HG03565 (cell line): ENCODE data around the gene SLC7A5.
"Not testable (repeated sequence)": the region's sequence is repeated elsewhere in the genome, so short reads cannot be mapped to it uniquely, and the experiment has no call there.

Source experiments
- ATAC-seq: cut with Tn5 transposase; IDR thresholded peaks from one replicate; pipeline ENCODE4 v1.9.1; 2021; ENCODE audit warnings: mild to moderate bottlenecking, moderate library complexity; ENCODE audit not compliant: unreplicated experiment

Gene SLC7A5

DNA sequence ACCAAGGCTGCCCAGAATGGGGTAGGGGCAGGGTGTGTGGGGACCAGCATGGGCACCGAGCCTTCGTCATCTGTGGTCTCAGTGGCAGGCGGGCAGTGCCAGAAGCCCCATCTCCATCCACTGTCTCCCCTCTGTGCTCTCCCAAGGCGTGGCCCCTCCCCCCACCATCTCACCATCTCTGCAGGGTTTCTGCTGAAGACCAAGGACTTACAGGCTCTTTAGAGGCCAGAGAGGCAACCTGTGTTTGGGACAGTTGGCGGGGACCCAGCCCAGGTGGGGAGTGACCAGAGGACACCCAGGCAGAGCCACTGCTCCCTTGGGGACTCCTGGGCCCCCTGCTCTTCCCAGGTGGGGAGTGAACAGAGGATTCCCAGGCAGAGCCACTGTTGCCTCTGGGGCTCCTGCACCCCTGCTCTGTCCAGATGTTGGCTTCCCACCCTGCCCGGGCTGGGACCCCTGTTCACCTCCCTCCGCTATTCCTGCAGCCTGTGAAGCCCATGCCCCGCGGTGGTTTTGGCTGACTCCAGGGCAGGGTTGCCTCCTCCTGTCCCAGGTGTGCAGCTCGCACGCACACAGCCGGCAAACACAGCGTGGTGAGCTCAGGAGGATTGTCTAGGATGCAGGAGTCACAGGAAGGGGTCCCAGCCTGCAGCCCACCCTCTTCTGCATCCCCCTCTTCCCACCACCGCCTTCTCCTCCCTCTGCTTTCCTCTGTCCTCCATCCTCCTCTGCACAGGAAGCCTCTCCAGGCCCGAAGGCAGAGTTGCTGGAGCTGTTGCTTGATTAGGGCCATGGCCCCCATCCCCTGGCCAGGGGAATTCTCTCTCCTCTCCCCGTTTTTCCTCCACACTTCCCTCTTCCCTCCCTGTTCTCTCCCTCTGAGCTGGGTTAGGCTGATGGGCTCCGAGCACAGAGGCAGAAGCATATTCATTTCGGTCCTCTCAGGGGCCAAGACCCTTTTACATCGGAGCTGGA is 45.0 kb downstream of the SLC7A5 start:
- no peak for ATAC-seq

DNA sequence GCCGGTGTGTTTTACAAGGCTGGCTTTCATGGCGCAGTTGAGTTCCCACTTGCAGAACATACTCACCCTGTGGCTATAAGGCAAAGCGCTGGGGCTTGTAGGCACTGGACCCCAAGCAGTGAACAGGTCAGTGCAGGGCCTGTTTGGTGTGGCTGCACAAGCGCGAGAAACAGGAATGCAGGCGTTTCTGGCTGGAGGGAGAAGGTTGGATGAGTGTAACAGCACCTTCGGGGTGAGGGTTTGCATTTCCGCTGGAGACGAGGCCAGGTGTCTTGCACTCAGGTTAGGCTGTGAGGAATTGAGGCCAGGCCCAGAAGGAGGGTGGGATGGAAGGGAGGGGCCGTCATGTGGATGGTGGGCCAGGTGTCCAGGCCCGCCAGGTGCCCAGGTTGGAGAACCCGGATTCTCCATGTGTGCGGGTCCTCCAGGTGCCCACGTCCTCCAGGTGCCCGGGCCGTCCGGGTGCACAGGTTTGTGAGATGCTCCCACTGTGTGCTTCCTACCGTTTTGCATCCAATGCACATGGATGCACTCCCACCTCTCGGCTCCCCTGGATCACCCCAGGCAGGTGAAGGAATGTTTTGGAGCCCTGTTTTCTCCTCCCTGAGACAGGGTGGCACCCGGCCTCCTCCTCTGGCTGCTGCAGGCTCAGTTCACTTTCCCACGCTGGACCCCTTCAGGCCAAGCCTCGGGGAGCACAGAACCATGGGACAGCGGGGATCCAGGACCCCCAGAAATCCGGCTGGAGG is 46.0 kb downstream of the SLC7A5 start:
- ATAC-seq: no peak

DNA sequence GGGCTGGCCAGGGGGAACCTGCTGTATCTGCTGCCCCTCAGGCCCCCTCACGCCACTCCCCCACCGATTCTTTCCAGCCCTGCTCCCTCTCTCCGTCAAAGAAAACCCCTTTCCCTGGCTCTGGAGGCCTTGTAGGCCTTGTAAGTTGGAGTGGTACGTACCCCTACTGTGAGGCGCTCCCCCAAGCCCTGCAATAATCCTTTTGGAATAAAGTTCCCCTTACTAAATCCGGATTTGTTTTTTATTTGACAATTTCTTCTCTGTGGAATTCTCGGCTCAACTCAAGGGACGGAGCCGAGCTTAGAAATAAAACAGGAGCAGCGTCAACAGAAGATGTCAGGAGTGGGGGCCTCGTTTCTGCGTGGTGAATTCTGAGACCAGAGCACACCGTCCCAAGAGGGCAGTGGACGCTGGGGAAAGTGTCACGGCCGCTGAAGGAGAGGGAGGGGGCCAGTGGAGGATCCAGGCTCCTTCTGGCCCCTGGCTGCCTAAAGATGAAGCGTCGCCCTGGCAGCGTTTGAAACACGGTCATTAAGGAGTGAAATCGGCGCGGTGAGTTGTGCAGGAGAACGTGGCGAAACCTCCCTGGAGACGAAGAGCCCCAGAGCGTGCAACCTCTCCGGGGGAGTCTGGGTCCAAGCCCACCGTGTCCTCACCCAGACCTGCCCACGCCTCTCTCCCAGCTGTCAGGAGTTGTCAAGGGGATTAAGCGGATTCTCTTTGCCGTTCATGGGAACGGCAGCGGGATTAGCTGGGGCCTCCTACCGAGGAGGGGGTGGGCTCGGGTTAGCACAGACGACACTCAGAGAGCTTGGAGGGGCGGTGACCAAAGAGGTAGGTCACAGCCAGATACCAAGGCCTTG is 47.0 kb downstream of the SLC7A5 start:
- ATAC-seq: no peak

DNA sequence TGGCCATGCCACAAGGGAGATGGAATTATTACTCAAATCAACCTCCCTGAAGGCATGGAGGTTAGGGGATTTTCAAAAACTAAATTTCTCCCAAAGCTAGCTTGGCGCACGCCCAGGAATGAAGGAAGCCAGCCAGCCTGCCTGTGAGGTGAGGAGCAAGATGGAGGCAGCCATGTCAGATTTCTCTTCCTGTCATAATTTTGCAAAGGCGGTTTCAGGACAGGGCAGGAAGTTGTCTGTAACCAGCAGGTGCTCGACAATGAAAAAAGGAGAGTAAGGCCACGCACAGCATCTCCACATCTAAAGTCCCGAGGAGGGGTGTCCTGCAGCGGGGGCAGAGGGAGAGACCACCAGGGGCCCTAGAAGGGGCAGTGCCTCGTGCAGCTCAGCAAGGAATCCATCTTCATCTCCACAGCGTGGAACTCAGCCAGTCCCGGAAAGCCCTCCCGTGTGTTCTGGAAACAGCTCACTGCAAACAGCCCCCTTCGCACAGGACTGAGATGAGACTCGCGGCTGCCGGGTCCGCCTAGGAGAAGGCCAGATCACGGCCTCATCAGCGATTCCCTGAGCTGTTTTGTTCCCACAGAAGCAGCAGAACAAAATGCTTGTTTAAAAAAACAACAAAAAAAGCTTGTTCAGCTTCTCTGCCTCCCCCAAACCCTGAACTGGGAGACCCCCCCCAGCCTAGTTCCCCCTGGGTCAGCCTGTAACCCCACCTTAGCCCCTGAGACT is 47.8 kb downstream of the SLC7A5 start:
- ATAC-seq: no peak

DNA sequence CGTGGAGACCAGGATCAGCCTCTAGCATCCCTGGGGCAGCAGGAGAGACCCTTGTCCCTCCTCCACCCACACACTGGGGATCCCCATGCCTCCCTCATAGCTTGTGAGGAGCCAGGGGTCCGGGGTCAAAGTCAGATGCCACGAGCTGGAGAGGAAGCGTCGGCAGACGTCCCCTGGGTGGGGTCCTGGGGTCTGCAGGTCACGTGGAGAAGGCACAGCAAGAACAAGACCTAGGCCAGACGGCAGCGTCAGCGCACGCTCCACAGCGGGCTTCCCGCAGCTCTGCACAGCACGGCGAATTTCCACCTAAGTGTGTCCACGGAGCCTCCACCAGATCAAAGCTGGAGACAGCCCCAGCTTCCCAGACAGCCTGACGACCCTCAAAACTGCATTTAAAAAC is 49.3 kb downstream of the SLC7A5 start:
- no peak for ATAC-seq

DNA sequence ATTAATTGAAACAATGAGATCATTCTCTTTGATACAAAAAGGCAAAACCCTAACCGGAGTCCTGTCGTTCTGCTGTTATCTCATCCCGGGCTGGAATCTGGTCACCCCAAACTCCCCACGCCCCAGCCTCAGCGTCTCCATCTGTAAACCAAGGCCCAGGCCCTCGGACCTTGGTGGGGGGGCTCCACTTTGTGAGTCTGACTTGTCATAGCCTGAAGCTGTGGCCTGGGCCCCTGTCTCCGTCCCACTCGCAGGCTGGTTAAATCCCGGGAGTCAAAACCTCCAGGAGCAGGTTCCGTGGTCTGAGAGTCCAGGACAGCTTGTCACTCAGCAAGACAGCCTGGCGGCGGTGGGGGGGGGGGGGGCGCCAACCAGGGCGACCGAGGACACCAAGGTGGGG is 50.0 kb downstream of the SLC7A5 start:
- ATAC-seq: no peak

DNA sequence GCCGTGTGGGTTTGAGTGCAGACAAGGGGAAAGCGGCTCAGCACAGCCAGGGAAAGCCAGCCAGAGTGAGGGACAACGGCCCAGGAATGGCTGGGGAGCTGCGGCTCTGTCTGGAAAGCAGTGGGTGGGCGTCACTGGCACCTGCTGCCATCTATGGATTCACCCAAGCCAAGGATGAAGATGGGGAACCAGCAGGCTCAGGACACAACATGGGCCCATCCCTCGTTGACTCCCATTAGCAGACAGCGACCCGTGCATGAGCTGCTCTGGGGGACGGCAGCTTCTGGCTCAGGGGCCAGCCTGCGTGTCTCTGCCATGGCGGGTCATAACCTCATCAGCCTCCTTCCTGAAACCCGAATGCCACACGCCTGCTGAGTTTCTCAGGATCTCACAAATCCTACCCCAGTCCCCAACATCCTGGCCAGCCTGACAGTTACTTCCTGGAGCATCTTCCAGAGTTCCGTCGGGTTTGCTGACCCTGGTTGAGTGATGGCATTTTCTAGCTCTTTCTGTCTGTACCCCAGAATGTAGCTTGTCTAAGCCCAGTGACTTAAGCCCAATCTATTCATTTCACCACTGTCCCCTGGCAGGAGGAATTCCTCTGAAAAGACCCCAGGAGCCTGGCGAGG is 50.7 kb downstream of the SLC7A5 start:
- no peak for ATAC-seq

DNA sequence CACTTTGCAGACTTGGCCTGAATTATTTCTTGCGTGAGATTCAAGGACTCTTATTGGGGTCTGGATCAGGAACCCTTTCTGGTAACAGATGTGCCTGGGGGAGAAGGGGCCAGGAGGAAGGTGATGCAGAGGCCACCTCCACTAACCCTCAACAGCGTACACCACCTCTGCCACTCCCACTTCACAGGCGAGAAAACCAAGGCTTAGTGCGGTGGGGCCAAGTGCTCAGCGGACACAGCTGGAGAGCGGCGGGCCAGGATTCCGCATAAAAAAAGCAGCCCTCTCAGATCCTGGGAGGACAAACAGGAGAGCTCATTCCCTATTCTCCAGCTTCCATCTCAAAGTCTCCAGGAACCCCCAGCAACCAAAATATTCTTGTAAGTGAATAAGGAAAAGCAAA is 51.4 kb downstream of the SLC7A5 start:
- ATAC-seq: no peak

DNA sequence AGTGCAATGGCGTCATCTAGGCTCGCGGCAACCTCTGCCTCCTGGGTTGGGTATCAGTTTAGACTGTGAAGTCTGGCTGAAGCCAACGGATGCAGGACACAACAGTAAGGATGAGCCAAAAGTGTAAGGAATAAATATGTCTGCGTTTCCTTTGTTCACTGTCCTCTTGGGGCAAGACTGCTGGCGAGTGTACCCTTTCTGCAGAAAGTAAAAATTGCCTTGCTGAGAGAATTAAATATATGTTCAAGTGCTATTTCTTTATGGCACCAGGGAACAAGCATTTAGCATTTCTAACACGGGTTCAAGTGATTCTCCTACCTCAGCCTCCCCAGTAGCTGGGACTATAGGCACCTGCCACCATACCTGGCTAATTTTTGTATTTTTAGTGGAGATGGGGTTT is 51.9 kb downstream of the SLC7A5 start:
- ATAC-seq: not testable (repeated sequence)

DNA sequence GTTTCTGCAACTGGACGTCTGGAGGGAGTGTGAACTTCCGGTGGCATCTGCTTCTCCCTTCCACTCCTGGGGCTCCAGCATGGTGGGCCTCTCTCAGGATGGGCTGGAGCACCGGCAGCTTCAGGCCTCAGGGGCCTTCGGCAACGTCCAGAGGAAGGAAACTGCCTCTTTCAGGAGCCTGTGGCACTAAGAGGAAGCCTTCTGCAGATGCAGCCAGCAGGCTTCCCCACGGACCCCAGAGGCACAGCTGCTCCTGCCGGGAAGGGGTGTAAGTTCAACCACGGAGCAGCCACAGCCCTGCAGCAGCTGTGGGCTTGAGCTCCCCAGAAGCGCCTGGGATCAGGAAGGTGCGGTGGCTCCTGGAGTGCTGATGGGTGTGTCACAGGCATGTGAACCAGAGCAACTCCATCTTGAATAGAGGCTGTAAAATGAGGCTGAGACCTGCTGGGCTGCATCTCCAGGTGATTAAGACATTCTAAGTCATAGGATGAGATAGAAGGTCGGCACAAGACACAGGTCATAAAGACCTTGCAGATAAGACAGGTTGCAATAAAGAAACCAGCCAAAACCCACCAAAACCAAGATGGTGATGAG is 52.7 kb downstream of the SLC7A5 start:
- no peak for ATAC-seq

DNA sequence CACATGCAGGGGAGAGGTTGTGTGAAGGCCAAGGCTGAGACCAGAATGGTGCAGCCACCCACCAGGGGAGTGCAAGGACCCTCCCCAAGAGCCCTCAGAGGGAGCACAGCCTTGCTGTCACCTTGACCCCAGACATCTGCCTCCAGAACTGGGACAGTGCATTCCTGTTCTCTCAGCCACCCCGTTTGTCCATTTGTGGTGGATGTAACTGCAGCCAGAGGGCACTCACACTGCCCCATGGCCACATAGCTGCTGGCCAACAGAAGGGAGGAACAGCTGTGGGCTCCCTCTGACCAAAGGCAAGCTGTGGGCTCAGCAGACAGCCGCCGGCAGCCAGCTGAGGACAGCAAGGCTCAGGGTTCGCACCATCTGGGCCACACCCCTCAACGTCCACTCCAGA is 53.7 kb downstream of the SLC7A5 start:
- ATAC-seq: no peak

DNA sequence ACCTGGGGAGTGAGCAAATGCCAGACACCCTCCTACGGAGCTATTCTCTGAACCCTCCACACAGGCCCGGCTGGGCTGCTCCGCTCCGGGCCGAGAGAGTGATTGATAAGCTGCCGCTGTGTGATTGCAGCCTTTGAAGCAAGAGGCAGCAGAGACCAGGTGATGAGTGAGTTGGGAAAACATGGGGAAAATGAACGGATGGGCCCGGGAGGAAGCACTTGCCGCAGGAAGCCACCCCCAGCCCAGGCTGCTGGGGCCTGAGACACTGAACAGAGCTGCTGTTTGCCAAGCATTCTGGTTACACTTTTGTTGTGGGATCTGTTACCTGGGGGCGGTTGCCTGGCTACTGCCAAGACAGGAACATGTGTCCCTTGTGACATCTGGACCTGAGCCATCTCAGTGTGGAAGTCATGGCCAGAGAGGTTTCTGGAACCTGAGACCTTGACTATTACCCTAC is 57.1 kb downstream of the SLC7A5 start:
- no peak for ATAC-seq

DNA sequence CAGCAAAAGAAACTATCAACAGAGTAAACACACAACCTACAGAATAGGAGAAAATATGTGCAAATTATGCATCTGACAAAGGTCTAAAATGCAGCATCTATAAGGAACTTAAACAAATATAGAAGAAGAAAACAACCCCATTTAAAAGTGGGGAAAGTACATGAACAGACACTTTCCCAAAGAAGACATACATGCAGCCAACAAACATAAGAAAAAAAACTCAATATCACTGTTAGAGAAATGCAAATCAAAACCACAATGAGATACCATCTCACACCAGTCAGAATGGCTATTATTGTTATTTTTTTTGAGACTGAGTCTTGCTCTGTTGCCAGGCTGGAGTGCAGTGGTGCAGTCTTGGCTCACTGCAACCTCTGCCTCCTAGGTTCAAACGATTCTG is 57.9 kb downstream of the SLC7A5 start:
- ATAC-seq: not testable (repeated sequence)

DNA sequence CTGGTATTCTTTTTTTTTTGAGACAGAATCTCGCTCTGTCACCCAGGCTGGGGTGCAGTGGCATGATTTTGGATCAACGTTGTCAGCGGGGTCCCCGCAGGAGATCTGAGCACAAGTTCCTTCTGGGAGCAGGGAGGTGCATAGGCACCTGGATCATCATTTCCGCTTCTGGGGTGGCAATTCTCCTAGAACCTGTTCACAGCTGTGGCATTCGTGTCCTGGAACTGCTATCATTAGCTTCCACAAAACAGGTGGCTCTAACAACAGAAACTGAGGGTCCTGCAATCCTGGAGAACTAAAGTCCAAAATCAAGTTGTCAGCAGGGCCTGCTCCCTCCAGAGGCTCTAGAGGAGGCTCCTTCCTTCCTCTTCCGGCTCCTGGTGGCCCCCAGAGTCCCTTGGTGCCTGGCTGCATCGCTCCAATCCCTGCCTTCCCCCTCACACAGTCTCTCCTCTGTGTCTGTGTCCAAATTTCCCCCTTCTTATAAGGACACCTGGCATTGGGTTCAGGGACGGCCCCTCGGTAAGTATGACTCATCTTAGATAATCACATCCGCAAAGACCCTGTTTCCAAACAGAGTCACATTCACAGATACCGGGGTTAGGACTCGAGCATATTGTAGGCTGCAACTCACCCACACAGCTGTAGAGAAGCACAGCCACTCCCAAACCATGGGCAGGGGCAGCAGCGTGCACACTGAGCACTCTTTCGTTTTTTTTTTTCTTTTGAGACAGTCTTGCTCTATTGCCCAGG is 60.0 kb downstream of the SLC7A5 start:
- peak; percentile 48 for ATAC-seq

DNA sequence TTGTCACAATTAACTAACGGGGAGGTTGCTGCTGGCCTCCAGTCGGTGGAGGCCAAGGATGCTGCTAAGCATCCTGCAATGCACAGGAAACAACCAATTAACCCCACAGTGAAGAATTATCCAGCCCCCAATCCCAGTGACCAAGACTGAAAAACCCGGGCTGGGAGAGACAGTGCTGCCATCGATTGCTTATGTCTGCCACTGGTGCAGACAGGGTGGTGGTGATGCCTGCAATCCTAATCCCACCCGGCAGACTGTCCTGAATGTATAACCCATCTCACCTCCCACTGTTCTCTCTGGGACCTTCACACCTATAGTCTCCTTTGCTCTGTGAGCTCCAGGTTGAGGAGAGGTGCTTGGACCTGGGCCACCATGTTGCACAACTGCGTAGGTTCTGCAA is 61.2 kb downstream of the SLC7A5 start:
- no peak for ATAC-seq

DNA sequence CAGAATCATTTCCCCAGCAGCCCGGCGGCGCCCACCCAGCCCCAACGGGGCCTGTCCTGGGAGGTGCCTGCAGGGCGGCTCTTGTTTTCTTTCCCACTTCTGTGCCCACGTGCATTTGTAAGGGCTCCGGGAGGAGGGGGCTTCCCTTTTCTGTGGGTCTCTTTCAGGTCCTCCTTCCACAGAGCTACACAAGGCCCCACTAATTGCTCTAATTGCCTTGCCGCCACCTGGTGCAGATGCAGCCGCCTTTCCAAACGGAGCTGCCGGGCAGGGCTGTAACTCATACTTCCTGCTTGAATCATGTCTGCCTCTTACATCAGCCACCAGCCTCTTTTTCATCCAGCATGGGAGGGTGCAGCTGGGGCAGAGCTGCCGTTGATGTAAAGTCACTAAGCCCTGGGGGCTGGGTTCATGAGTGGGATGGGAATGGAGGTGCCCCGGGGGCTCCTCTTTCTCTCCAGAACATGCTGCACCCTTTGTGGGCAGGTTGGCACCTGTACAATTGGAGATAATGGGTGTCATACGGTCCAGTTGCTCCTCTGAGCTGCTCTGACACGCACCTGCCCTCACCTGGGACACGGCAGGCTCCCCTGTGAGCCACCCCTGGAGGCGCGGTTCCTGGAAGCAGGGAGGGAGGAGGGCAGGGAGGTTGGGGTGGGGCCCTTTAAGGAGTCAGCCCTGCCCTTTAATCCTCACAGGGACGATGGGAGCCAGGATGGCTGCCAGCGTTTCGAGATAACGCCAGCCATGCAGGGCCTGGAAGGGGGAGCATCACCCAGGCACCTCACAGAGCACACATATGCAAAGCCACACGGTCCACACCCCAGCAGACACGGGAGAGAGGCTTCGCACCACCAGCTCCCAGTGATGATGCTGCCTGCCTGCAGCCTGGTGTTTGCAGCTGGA is 62.4 kb downstream of the SLC7A5 start:
- ATAC-seq: no peak

DNA sequence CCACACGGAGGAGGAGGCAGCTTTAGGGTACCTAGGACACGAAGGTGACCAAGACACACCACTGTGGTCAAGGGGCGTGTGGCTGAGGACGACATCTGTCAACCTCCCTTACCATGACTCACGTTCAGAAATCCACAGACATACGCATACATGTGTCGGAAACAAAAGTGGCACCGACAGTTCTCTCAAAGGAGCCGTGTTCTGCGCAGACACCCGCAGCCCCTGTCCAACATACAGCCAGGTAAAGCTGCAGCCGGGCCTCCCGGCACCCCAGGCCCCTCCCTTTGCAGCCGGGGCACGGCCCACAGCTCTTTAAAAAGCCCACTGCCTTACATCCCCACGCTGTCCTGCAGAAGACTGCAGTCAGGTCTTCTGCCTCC is 63.1 kb downstream of the SLC7A5 start:
- no peak for ATAC-seq

DNA sequence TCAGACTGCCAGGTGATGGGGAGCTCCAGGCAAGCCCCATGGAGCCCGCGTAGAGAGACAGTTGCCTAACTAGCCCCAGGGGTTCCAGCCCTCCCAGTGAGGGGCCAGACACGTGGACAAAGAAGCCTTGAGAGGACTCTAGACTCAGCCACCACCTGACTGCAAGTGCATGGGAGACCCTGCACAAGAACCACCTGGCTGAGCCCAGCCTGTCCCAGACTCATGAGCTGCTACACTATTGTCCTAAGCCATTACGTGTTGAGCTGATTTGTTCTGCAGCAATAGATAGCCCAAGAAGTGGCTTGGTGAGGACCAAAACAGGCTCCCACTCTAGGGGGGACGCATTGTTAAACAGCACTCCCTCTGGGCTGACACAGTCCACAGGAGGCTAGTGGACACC is 65.9 kb downstream of the SLC7A5 start:
- ATAC-seq: no peak
